ENCODE measurements around the gene PDE3A.

GRCh38 chr12:20555771-20556170 lies 187.4 kb downstream of the PDE3A start:
- no peak for TF ChIP-seq CTCF (conservative IDR thresholded peaks at IDR 0.05; ENCODE audit: low read length)
- no peak for TF ChIP-seq EZH2phosphoT487 (IDR thresholded peaks at IDR 0.05; ENCODE audit: borderline replicate concordance)

All from Loucy (cell line).